NCI-H226 (cell line): ENCODE results near the gene ATP2B2.

Experiments
- DNase-seq: peaks from one replicate; pipeline ENCODE4 v3.0.0-alpha.2; 2015

The ATP2B2 gene

DNA sequence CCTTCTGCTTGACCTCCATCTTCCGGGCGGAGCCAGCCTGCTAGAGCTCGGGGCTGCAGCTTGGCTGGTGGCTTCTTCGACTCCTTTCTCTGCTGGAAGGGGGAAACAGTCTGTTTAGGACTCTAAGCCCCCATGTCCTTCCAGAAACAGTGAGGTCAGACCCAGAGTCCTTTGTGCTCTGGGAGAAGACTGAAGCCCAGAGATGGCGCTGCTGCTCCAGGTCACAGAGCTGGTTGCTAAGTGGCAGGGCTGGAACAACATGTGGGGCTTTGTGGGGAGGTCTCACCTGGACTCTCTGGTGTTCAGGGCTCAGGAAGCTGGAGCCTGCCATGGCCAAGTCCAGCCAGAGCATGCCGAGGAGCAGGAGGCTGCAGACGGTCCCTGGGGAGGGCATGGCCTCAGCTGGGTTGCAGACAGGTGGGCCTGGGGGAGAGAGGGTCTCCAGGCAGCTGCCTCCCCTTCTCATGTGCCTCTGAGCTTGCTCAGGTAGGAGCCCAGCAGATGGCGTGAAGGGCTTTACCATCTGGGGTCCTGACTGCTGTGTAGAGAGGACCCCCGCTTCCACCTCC lies 215.5 kb downstream of the ATP2B2 start:
- DNase-seq = no peak

- DNase-seq = no peak
Measured at GRCh38 chr3:10289077-10289476, 216.3 kb downstream of the ATP2B2 start.

DNA sequence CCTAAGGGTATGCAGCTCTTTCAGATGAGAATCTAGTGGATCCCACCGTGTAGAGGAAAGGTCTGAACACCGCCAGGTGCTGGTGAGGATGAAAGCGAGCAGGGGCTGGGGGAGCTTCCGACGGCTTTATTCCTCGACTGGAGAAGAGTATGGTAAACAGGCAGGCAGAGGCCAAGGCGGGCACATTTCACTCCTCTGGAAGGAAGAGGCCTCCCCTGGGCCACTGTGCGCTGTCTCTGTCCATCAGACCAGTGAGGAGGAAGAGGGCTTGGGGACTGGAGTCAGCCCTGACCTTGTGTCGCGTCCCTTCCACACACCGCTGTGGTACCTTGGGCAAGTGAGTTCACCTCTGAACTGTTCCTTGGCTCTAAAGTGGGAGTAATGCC lies 216.8 kb downstream of the ATP2B2 start:
- no peak for DNase-seq

GRCh38 chr3:10287936-10288574 lies 217.3 kb downstream of the ATP2B2 start:
- DNase-seq = no peak

GRCh38 chr3:10286596-10287295 lies 218.6 kb downstream of the ATP2B2 start:
- DNase-seq = peak; percentile 53

DNA sequence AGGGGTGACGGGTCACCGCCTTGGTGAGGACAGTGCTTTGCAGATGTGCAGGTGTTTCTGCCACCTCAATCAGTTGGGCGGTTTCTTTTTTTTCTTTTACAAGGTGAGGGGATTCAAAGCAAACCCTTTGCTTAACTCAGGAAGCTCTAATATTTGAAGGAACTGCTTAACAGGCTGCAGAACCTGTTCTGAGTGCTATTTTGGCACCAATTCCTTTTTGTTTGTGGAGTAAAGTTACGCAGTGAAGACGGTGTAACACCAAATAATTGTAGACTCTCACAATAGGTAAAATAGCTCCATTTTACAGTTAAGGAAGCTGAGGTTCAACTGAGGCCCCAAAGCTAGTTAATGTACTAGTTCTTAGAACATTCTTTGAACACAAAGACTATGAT lies 219.3 kb downstream of the ATP2B2 start:
- DNase-seq = no peak

DNA sequence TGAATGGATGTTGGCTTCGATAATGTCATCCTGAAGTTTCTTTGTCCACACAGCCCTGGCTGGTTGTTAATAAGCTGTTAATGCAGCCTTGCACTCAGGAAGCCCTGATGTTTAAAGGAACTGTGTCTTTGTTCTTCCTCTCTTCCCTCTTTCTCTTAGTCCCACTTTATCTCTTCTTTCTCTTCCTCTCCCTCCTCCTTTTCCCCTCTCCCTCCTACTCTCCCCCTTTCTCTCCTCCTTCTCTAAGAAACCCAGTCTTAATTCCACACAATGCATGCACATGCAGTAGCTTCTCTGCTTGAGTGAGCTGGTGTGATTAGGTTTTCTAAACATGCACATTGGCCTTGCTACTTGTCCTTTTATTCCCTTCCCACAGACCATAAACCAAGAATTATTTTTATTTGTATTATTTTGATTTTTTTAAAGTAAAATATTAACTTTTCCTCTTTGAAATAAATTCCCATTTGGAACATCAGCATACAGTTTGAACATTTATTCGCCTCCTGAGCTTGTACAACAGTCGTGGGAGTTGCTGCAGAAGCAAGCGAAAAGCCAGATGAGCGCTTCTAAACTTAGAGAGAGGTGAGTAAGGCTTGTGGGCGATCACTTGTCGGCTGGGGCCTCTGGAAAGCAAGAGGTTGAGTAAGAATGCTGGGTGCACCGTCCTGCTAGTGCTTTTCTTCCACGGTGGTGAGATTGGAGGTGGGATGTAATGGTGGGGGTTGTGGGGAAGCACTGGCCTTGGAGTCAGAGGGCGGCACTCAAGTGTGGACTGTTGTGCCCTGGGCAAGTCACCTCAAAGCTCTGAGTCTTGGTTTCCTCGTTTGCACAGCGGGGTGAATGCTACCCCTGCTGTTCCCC lies 219.9 kb downstream of the ATP2B2 start:
- no peak for DNase-seq

DNA sequence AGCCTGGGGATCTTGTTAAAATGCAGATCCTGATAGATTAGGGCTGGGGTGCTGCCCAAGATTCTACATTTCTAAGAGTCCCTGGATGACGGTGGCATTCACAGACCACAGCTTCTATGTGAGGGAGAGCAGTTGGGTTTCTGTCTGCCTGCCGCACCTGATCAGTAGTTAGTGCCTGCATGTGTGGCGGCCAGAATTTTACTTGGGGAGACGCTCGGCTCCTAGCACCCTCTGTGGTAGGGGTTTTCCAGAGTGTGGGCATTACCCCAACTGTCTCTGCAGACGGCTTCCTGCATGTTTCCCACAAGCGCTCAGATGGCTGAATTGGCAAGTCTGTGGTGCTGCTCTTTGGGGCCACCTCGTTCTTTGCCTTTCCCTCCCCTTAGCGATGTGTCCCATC lies 220.9 kb downstream of the ATP2B2 start:
- no peak for DNase-seq

DNA sequence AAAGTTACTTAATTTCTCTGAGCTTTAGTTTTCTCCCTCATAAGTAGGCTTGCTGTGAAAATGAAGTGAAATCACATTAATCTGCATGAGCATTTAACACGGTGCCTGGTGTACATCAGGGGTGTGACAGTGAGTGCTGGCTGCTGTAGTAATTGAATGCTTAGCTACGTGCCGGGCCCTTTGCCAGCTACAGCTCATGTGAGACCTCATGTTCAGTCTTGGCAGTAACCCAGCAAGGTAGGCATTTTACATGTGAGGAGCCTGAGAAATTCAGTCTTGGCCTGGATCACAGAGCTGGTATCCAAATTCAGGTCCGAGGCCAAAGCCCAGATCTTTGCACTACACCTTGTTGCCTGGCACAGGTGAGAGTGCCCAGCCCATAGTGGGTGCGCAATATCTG lies 221.7 kb downstream of the ATP2B2 start:
- DNase-seq = no peak

GRCh38 chr3:10281951-10282350 lies 223.4 kb downstream of the ATP2B2 start:
- DNase-seq = no peak

DNA sequence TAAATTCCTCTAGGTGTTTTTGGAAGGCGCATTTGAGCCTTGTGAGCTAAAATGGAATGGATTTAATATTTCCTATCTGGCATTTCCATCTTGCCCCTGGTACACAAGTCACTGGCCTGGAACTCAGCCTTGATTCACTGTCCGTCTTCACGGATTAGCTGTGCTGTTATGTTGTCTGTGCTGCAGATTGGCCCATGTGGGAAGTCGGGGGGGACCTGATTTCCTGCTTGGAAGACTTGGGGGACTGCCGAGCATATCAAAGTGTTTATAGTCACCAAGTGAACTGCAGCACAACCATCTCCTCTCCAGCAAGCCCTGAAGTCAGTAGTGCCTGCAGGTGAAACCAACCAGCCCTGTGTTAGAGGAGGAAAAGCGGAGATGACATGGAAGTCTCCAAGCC lies 224.8 kb downstream of the ATP2B2 start:
- no peak for DNase-seq

- no peak for DNase-seq
Measured at GRCh38 chr3:10280177-10280529, 225.2 kb downstream of the ATP2B2 start.

DNA sequence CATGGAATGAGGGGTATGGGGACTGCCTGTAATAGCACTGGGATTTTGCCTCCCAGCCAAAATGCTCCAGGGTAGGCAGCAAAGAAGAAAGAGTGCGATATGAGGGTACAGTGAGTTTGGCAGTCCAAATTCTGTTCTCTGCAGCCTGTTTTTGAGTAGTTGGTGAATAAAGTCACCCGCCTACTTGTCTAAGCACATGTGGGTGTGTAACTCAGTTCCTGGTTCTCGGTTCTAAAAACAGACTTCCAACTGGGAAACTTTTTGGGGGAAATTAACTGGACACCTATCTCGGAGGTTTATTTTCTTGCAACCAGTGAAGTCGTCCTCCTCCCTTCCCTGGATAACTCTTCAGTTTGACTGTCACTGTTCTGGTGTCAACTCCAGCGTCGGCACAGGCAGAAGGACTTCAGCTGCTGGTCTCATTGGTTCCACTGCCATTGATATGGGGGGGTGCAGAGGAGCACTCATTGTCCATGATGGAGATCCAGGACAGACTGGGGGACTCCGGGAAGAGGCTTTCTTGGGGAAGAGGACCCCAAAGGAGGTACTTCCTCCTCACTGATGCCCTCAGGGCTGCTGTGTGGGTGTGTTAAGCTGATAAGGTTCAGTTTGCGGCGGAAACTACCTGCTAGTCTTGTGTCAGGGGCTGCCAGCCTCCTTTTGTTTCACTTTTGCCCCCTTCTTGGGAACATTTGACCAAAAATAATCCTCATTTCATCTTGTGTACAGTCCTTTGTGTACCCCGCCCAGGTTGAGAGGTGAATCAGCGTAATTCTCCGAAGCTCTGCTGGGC lies 225.8 kb downstream of the ATP2B2 start:
- no peak for DNase-seq

DNA sequence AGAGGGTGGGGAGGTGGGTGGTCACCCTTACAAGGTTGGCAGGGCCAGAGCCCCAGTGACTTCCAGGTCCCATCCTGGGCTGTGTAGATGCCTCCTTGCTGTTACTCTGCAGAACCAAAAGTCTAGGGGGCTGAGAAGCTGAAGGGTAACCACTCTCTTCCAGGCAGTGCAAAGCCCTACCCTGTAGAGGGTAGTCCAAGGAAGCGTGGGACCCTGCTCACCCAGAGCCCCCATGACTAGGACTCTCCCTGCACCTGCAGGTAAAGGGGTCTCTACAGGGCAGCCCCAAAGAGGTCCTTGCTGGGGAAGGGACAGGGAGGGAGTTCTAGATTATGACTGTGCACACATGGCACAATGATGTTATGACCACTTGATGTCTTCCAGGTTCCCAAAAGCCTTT lies 226.9 kb downstream of the ATP2B2 start:
- no peak for DNase-seq

DNA sequence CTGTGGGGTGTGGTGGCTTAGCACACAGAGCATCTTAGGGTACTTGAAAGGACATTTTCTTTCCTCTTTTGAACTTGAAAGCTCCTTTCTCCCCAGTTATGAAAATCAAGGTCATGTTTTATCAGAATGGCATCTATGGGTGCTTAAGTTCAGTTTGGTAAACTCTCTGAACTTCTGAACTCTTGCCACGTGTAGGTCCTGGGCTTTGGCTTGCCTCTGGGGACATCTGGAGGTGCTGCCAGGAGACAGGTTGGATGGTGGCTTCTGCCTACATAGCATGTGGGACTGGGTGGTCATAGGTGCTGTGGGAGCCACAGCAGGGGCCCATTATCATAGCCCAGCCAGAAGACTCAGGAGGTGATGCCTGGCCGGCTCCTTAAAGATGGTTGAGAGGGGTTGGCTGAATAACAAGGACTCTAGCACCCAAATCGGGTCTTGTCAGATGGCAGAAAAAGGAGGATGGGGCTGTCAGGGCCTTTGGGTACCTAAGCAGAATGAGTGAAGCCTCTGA lies 228.2 kb downstream of the ATP2B2 start:
- DNase-seq = no peak

DNA sequence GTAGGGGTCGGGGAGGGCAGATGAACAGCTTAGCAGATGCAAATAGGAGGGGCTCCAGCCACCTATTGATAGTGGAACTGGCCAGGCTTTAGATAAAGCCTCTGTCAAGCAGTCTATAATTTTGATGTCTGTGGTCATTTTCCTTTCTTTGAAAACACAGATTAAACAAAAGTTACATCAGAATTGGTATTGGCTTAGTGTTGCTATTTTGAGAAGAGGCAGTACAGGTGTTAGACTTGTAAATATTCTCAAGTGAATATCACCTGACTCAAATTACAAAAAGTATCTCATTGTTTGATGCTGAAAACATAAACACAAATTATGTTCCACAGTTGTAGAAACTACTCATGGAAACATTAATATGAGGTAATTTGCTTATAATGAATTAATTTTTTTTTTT lies 230.8 kb downstream of the ATP2B2 start:
- DNase-seq = no peak
